Astrocyte of the spinal cord (primary cell): ENCODE data around the gene TESK2.

ENCODE experiments used
- DNase-seq: peaks from one replicate; pipeline ENCODE4 v3.0.0; 2011; ENCODE audit warnings: low read depth, low spot score
- H3K4me3 ChIP-seq: 2 replicates; pipeline ENCODE4 v1.5.1; 2011; ENCODE audit warnings: low read depth, mild to moderate bottlenecking, low read length, moderate library complexity
- CTCF ChIP-seq: IDR thresholded peaks from 2 replicates; pipeline ENCODE4 v1.5.1; 2012; ENCODE audit warnings: low read depth, mild to moderate bottlenecking, low read length, inconsistent platforms
- in situ Hi-C: cut with HindIII; loops from 2 replicates; pipeline ENCODE4 v1.10.0; 2017; ENCODE audit warnings: low sequenced_read_pairs

The TESK2 gene

GRCh38 chr1:45403298-45403697, 87.7 kb downstream of the TESK2 start:
- no peak for TF ChIP-seq CTCF
- no peak overlapping the region for H3K4me3 ChIP-seq
- in situ Hi-C loops: no loop called here
- no peak for DNase-seq

GRCh38 chr1:45401524-45401923, 89.4 kb downstream of the TESK2 start:
- in situ Hi-C loops: no loop called here
- no peak for DNase-seq
- no peak for TF ChIP-seq CTCF
- no peak overlapping the region for H3K4me3 ChIP-seq

GRCh38 chr1:45400049-45400448, 90.9 kb downstream of the TESK2 start:
- DNase-seq: no peak
- TF ChIP-seq CTCF: no peak
- in situ Hi-C loops: no loop called here
- no peak overlapping the region for H3K4me3 ChIP-seq

GRCh38 chr1:45397285-45397684, 93.7 kb downstream of the TESK2 start:
- no peak for TF ChIP-seq CTCF
- no peak overlapping the region for H3K4me3 ChIP-seq
- in situ Hi-C loops: no loop called here
- DNase-seq: no peak

- in situ Hi-C loops: no loop called here
- no peak for DNase-seq
- no peak for TF ChIP-seq CTCF
- no peak overlapping the region for H3K4me3 ChIP-seq
Measured at GRCh38 chr1:45395582-45395981, 95.4 kb downstream of the TESK2 start.

- H3K4me3 ChIP-seq: no peak overlapping the region
- no peak for TF ChIP-seq CTCF
- in situ Hi-C loops: no loop called here
- DNase-seq: no peak
Measured at GRCh38 chr1:45395051-45395450, 95.9 kb downstream of the TESK2 start.

GRCh38 chr1:45394342-45394741, 96.6 kb downstream of the TESK2 start:
- in situ Hi-C loops: no loop called here
- no peak overlapping the region for H3K4me3 ChIP-seq
- DNase-seq: no peak
- no peak for TF ChIP-seq CTCF
